Brain microvascular endothelial cell (primary cell): ENCODE measurements around the gene ZFYVE9.
"Not testable (repeated sequence)": the region's sequence is repeated elsewhere in the genome, so short reads cannot be mapped to it uniquely, and the experiment has no call there.

Experiments used
- DNase-seq: peaks from one replicate; pipeline ENCODE4 v3.0.0-alpha.2; 2020
- H3K27ac ChIP-seq: fragments of 250-450 bp; sonication (Bioruptor Pico); 2 replicates; pipeline ENCODE4 v1.5.1; 2020; ENCODE audit warnings: mild to moderate bottlenecking, moderate library complexity
- H3K27me3 ChIP-seq: fragments of 250-450 bp; sonication (Bioruptor Pico); replicated peaks from 2 replicates; pipeline ENCODE4 v1.5.1; 2020; ENCODE audit warnings: mild to moderate bottlenecking
- H3K36me3 ChIP-seq: fragments of 250-450 bp; sonication (Bioruptor Pico); replicated peaks from 2 replicates; pipeline ENCODE4 v1.5.1; 2020; ENCODE audit warnings: mild to moderate bottlenecking
- H3K4me3 ChIP-seq: 2 replicates; pipeline ENCODE4 v1.5.1; 2011; ENCODE audit warnings: low read depth, mild to moderate bottlenecking, control low read depth, low read length, moderate library complexity
- in situ Hi-C: cut with HindIII; loops from 2 replicates; pipeline ENCODE4 v1.10.0; 2017; ENCODE audit warnings: low sequenced_read_pairs, low pct_ligation_motif_present
- TF ChIP-seq, protein P1 (sequence below): IDR thresholded peaks from 2 replicates; pipeline ENCODE4 v1.5.1; 2011; ENCODE audit warnings: low read depth, mild to moderate bottlenecking, moderate library complexity, low read length, control low read depth, inconsistent platforms; ENCODE audit errors: missing control alignments

Gene ZFYVE9

DNA sequence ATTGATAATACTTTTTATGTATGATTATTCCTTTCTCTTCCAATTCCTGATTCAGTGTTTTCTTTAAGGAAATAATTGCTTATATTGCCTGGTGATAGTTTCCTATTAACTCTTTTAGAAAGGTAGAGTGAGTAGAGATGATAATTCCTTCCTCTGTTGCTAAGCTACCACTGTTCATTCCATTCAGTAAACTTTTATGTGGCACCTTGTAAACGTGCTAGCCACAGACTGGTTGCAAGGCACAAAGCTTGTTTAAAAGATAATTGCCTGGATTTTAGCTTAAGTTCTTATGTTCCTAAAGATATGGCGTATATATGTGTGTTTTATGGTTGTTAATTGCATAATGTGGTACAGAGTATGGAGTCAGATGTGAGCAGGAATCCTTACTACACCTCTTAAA lies 3.2 kb downstream of the ZFYVE9 start:
- in situ Hi-C loops = loop anchor here (25.0 kb wide), 1 partner anchor 142 kb away; no protein-coding TSS in a partner anchor
- Histone ChIP-seq H3K27ac (no peak overlapping the region), H3K36me3 (no peaks in the 10 kb centered on the region), H3K4me3 (no peak overlapping the region), H3K27me3 (no peaks in the 10 kb centered on the region)
- no peak for DNase-seq
- TF ChIP-seq, protein P1, sequence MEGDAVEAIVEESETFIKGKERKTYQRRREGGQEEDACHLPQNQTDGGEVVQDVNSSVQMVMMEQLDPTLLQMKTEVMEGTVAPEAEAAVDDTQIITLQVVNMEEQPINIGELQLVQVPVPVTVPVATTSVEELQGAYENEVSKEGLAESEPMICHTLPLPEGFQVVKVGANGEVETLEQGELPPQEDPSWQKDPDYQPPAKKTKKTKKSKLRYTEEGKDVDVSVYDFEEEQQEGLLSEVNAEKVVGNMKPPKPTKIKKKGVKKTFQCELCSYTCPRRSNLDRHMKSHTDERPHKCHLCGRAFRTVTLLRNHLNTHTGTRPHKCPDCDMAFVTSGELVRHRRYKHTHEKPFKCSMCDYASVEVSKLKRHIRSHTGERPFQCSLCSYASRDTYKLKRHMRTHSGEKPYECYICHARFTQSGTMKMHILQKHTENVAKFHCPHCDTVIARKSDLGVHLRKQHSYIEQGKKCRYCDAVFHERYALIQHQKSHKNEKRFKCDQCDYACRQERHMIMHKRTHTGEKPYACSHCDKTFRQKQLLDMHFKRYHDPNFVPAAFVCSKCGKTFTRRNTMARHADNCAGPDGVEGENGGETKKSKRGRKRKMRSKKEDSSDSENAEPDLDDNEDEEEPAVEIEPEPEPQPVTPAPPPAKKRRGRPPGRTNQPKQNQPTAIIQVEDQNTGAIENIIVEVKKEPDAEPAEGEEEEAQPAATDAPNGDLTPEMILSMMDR = no peak

DNA sequence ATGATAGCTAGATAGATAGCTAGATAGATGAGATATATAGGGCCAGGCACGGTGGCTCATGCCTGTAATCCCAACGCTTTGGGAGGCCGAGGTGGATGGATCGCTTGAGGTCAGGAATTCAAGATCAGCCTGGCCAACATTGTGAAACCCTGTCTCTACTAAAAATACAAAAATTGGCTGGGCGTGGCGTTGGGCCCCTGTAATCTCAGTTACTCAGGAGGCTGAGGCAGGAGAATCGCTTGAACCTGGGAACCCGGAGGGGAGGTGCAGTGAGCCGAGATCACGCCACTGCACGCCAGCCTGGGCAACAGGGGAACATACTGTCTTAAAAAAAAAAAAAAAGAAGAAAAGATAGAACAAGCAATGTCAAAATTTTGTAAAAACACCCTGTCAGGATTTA lies 8.6 kb downstream of the ZFYVE9 start:
- H3K36me3 ChIP-seq, H3K4me3 ChIP-seq, H3K27me3 ChIP-seq, in situ Hi-C loops, DNase-seq, H3K27ac ChIP-seq: not testable (repeated sequence)

DNA sequence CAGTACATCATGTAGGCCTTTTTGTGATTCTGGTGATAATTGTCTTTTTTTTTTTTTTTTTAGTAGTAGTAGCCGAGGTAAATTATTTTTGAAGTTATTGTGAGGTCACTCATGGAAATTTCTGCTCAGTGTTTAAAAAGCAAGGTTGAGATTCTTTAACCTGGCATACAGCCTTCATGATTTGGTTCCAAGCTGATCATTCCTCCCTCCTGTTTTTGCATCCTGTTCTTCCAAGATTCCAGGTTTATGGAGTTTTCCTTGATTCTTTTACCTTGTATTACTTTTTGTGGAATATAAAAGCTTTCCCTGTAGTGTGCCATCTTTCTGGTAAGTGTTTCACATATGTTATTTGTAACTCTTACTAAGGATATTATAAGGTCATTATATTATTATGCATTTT lies 9.1 kb downstream of the ZFYVE9 start:
- Histone ChIP-seq H3K27me3 (no peaks in the 10 kb centered on the region), H3K4me3 (no peak overlapping the region), H3K36me3 (no peaks in the 10 kb centered on the region), H3K27ac (no peak overlapping the region)
- no peak for DNase-seq
- in situ Hi-C loops = no loop called here
- TF ChIP-seq, protein P1 = no peak

DNA sequence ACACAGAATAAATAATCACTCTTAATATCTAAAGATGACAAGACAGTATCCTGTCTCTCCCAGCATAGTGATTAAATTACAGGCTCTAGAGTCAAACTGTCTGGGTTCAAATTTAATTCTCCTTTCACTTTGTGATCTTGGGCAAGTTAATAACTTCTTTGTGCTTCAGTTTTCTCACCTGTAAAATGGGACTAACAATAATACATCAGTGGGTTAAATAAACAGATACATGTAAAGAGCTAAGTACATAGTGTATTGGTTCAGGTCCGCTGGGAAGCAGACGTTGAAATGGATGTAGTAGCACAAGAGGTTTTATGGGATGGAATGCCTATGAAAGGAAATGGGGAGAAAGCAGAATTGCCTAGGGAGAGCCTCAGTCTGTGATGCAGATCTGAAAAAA lies 10.7 kb downstream of the ZFYVE9 start:
- no peak for DNase-seq
- H3K36me3 ChIP-seq = no peaks in the 10 kb centered on the region
- in situ Hi-C loops = no loop called here
- no peak overlapping the region for H3K27ac ChIP-seq
- H3K27me3 ChIP-seq = no peaks in the 10 kb centered on the region
- no peak overlapping the region for H3K4me3 ChIP-seq
- TF ChIP-seq, protein P1 = no peak

DNA sequence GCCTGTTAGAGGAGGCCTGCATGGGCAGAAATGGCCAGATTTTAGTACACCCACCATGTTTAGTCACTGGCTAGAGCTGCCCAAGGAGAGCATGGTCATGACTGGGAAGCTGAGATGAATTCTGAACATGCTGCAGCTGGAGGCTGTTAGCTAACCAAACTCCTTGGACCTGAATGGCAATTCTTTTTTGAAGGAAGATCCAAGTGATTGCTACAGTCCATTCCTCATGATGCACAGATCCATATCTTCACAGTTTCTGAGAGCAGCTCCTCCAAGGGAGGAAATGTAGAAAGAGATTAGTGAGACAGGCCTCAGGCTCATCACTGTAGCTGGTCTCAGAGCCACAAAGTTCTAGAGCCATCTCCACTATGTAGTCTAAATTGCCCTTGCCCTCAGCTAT lies 11.1 kb downstream of the ZFYVE9 start:
- Histone ChIP-seq H3K4me3 (no peak overlapping the region), H3K27ac (no peak overlapping the region), H3K27me3 (no peaks in the 10 kb centered on the region), H3K36me3 (no peaks in the 10 kb centered on the region)
- in situ Hi-C loops = no loop called here
- TF ChIP-seq, protein P1 = no peak
- no peak for DNase-seq

DNA sequence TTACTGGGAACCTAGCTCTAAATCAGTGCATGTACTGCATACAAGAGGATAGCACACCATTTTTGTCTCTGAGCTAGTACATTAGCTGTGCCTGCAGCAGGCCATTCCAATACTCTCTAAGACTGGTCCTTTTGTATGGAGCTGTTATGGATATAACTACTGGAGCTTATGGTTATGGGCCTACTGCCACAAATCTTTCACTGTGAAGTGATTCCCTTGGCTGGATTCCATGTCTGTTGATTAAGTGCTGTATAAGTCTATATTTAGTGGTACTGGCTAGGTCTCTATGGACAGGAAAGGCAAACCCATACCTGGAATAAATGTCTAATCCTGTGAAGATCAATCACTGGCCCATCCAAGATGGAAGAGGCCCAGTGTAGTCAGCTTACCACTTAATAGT lies 12.0 kb downstream of the ZFYVE9 start:
- TF ChIP-seq, protein P1 = no peak
- Histone ChIP-seq H3K36me3 (no peaks in the 10 kb centered on the region), H3K4me3 (no peak overlapping the region), H3K27ac (no peak overlapping the region), H3K27me3 (no peaks in the 10 kb centered on the region)
- no peak for DNase-seq
- in situ Hi-C loops = no loop called here

DNA sequence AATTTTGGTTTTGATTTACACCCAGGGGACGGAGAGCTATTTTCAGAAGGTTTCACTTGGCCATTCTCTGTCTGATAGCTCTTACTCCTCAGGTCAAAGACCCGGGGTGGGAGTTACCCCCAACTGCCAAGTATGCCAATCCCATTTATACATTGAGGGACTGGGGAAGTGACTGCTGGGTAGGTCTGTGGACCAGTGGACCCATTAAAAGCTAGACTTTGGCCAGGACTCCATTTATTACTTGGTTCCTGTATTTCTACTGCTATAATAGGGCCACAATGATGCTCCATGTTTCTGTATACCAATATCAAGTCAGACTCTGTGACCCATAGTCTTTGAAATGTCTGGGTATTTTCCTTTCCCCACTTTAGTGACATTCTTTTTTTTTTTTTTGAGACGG lies 14.6 kb downstream of the ZFYVE9 start:
- TF ChIP-seq, protein P1 = no peak
- H3K27ac ChIP-seq = no peak overlapping the region
- no peaks in the 10 kb centered on the region for H3K27me3 ChIP-seq
- DNase-seq = no peak
- in situ Hi-C loops = no loop called here
- no peak overlapping the region for H3K4me3 ChIP-seq
- H3K36me3 ChIP-seq = no peaks in the 10 kb centered on the region
